Neuronal stem cell (in vitro differentiated cells): ENCODE data around the gene LTC4S.
"Not testable (repeated sequence)": the region's sequence is repeated elsewhere in the genome, so short reads cannot be mapped to it uniquely, and the experiment has no call there.

ENCODE experiments used
- DNase-seq: peaks from one replicate; pipeline ENCODE4 v3.0.0-alpha.2; 2013; ENCODE audit warnings: low spot score
- H2AFZ ChIP-seq: one replicate; pipeline ENCODE4 v1.6.1; 2013; ENCODE audit warnings: mild to moderate bottlenecking, low read length, inconsistent platforms
- H2AK5ac ChIP-seq: 2 replicates; pipeline ENCODE4 v1.6.1; 2013; ENCODE audit warnings: low read depth, mild to moderate bottlenecking, inconsistent platforms, low read length, moderate library complexity, mixed read lengths
- H2BK120ac ChIP-seq: 2 replicates; pipeline ENCODE4 v1.6.1; 2013; ENCODE audit warnings: low read depth, mild to moderate bottlenecking, inconsistent platforms, low read length, moderate library complexity, mixed read lengths
- H2BK12ac ChIP-seq: one replicate; pipeline ENCODE4 v1.6.1; 2013; ENCODE audit warnings: low read length, inconsistent platforms
- H2BK15ac ChIP-seq: 2 replicates; pipeline ENCODE4 v1.6.1; 2013; ENCODE audit warnings: mild to moderate bottlenecking, low read length, inconsistent platforms, mixed read lengths
- H2BK5ac ChIP-seq: one replicate; pipeline ENCODE4 v1.6.1; 2013; ENCODE audit warnings: inconsistent platforms, mild to moderate bottlenecking, low read length, moderate library complexity
- H3K14ac ChIP-seq: one replicate; pipeline ENCODE4 v1.6.1; 2013; ENCODE audit warnings: low read length, inconsistent platforms
- H3K18ac ChIP-seq: 2 replicates; pipeline ENCODE4 v1.6.1; 2013; ENCODE audit warnings: low read length, inconsistent platforms
- H3K23ac ChIP-seq: 2 replicates; pipeline ENCODE4 v1.6.1; 2013; ENCODE audit warnings: low read depth, mild to moderate bottlenecking, mixed read lengths, low read length, inconsistent platforms; ENCODE audit not compliant: poor library complexity
- H3K27ac ChIP-seq: replicated peaks from 3 replicates; pipeline ENCODE4 v1.5.1; 2013; ENCODE audit warnings: low read length, inconsistent platforms
- H3K27me3 ChIP-seq, 3 experiments: 2 replicates each; pipeline ENCODE4 v1.6.1; 2013; ENCODE audit warnings: low read length in 3 of 3, mild to moderate bottlenecking in 2 of 3, inconsistent platforms in 1 of 3, low read depth in 1 of 3, mixed read lengths in 1 of 3, moderate library complexity in 1 of 3; ENCODE audit not compliant: control insufficient read depth in 3 of 3, insufficient read depth in 3 of 3
- H3K36me3 ChIP-seq, 2 donors: replicated peaks in 1 of 2; 2 replicates each; pipeline ENCODE4 v1.6.1; 2013; ENCODE audit warnings: low read length in 2 of 2; ENCODE audit not compliant: control insufficient read depth in 2 of 2, insufficient read depth in 2 of 2
- H3K4ac ChIP-seq: 2 replicates; pipeline ENCODE4 v1.6.1; 2013; ENCODE audit warnings: inconsistent platforms, mild to moderate bottlenecking, low read length, moderate library complexity
- H3K4me1 ChIP-seq, 2 donors: 1 replicate in 1 of 2; 2 replicates in 1 of 2; pipeline ENCODE4 v1.6.1; 2013; ENCODE audit warnings: low read length in 2 of 2, low read depth in 1 of 2; ENCODE audit not compliant: control insufficient read depth in 2 of 2, insufficient read depth in 1 of 2
- H3K4me2 ChIP-seq: one replicate; pipeline ENCODE4 v1.6.1; 2013; ENCODE audit warnings: mild to moderate bottlenecking, low read length, inconsistent platforms; ENCODE audit not compliant: insufficient read depth, poor library complexity, severe bottlenecking
- H3K4me3 ChIP-seq, 2 donors: 2 replicates each; pipeline ENCODE4 v1.5.1; 2013; ENCODE audit warnings: low read length in 2 of 2, mild to moderate bottlenecking in 2 of 2, inconsistent platforms in 1 of 2, moderate library complexity in 1 of 2
- H3K79me1 ChIP-seq: one replicate; pipeline ENCODE4 v1.6.1; 2013; ENCODE audit warnings: low read depth, mild to moderate bottlenecking, inconsistent platforms, low read length, moderate library complexity
- H3K9ac ChIP-seq: one replicate; pipeline ENCODE4 v1.6.1; 2013; ENCODE audit warnings: mild to moderate bottlenecking, low read depth, low read length, inconsistent platforms; ENCODE audit not compliant: poor library complexity
- H3K9me3 ChIP-seq, 2 donors: replicated peaks in 1 of 2; 2 replicates each; pipeline versions ENCODE3 to v1.6.1; 2013; ENCODE audit warnings: low read length in 2 of 2, mild to moderate bottlenecking in 2 of 2, inconsistent platforms in 1 of 2, low read depth in 1 of 2, mixed read lengths in 1 of 2, moderate library complexity in 1 of 2; ENCODE audit not compliant: control insufficient read depth in 2 of 2, insufficient read depth in 1 of 2
- H4K8ac ChIP-seq: one replicate; pipeline ENCODE4 v1.6.1; 2013; ENCODE audit warnings: low read depth, mild to moderate bottlenecking, inconsistent platforms, low read length, moderate library complexity
- H4K91ac ChIP-seq: one replicate; pipeline ENCODE4 v1.6.1; 2013; ENCODE audit warnings: low read length, low read depth, mild to moderate bottlenecking, inconsistent platforms; ENCODE audit not compliant: poor library complexity
- WGBS, 2 donors: extraction: QIAGEN DNeasy Blood & Tissue Kit; methylation state at CpG; one replicate each; pipeline ENCODE4 v1.1.7; 2013; ENCODE audit warnings: missing lambda C conversion rate in 2 of 2, mixed read lengths in 1 of 2; ENCODE audit not compliant: insufficient read length in 2 of 2, insufficient replicate concordance in 1 of 2; ENCODE audit errors: extremely low coverage in 2 of 2; 5-methylcytosine and 5-hydroxymethylcytosine counted together

LTC4S gene

GRCh38 chr5:179834120-179834519, 40.3 kb downstream of the LTC4S start:
- WGBS, 2 donors: no CpG with 5 or more reads among the region's 8 CpGs
- DNase-seq: no peak
- H3K36me3 ChIP-seq: peaks cover 56 to 84% of the 10 kb centered on the region in 2 donors

DNA sequence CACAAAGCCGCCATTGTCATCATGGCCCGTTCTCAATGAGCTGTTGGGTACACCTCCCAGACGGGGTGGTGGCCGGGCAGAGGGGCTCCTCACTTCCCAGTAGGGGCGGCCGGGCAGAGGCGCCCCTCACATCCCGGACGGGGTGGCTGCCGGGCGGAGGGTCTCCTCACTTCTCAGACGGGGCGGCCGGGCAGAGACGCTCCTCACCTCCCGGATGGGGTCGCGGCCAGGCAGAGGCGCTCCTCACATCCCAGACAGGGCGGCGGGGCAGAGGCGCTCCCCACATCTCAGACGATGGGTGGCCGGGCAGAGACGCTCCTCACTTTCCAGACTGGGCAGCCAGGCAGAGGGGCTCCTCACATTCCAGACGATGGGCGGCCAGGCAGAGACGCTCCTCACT, 41.1 kb downstream of the LTC4S start:
- H3K18ac ChIP-seq, H3K4me1 ChIP-seq, H3K27ac ChIP-seq, H2BK12ac ChIP-seq, H2BK15ac ChIP-seq, H2BK120ac ChIP-seq, H4K91ac ChIP-seq, H4K8ac ChIP-seq, H3K79me1 ChIP-seq, DNase-seq, H3K4me2 ChIP-seq, H2AK5ac ChIP-seq, H3K4ac ChIP-seq, H2BK5ac ChIP-seq, H3K14ac ChIP-seq, H2AFZ ChIP-seq, H3K27me3 ChIP-seq, H3K4me3 ChIP-seq, H3K9ac ChIP-seq, H3K9me3 ChIP-seq, H3K23ac ChIP-seq: not testable (repeated sequence)
- WGBS, 2 donors: no CpG with 5 or more reads among the region's 28 CpGs
- H3K36me3 ChIP-seq: peaks cover 58 to 84% of the 10 kb centered on the region in 2 donors

More at GRCh38 chr5:179834120-179834519, 40.3 kb downstream of the LTC4S start:
- Histone ChIP-seq H2BK120ac (no peak overlapping the region), H3K4ac (no peak overlapping the region), H3K9ac (no peak overlapping the region), H3K18ac (no peak overlapping the region), H3K4me1 (no peaks in the 10 kb centered on the region), H2BK12ac (no peak overlapping the region), H3K23ac (no peak overlapping the region), H3K27ac (no peak overlapping the region), H2BK15ac (no peak overlapping the region), H2AK5ac (no peak overlapping the region), H3K79me1 (peaks cover 9% of the 10 kb centered on the region), H3K27me3 (no peaks in the 10 kb centered on the region), H4K8ac (no peak overlapping the region), H2BK5ac (no peak overlapping the region), H2AFZ (no peak overlapping the region), H4K91ac (no peak overlapping the region), H3K14ac (no peak overlapping the region), H3K9me3 (peaks cover 8 to 10% of the 10 kb centered on the region in 2 donors), H3K4me2 (no peak overlapping the region), H3K4me3 (no peak overlapping the region)

- no peak for DNase-seq
- no peak overlapping the region for H2AFZ ChIP-seq
- peaks cover 62 to 83% of the 10 kb centered on the region in 2 donors for H3K36me3 ChIP-seq
- H4K8ac ChIP-seq: no peak overlapping the region
- H3K9me3 ChIP-seq: peaks cover 0 to 7% of the 10 kb centered on the region in 2 donors
- no peak overlapping the region for H3K4ac ChIP-seq
- peaks cover 11% of the 10 kb centered on the region for H3K79me1 ChIP-seq
- no peak overlapping the region for H2BK5ac ChIP-seq
- H3K18ac ChIP-seq: no peak overlapping the region
- no peak overlapping the region for H2AK5ac ChIP-seq
- H3K4me2 ChIP-seq: no peak overlapping the region
- no peak overlapping the region for H2BK15ac ChIP-seq
- H3K9ac ChIP-seq: peak overlapping the region; percentile 1
- H2BK12ac ChIP-seq: no peak overlapping the region
- peak overlapping the region; percentile 49 for H3K23ac ChIP-seq
- H3K27me3 ChIP-seq: no peaks in the 10 kb centered on the region
- H3K14ac ChIP-seq: no peak overlapping the region
- H2BK120ac ChIP-seq: no peak overlapping the region
- no peaks in the 10 kb centered on the region for H3K4me1 ChIP-seq
- no CpG with 5 or more reads among the region's 19 CpGs for WGBS, 2 donors
- H3K27ac ChIP-seq: no peak overlapping the region
- H4K91ac ChIP-seq: no peak overlapping the region
- no peak overlapping the region for H3K4me3 ChIP-seq
Measured at GRCh38 chr5:179836225-179837019, 42.6 kb downstream of the LTC4S start.

- Histone ChIP-seq H3K27me3 (no peaks in the 10 kb centered on the region), H3K14ac (no peak overlapping the region), H2AK5ac (no peak overlapping the region), H3K9me3 (peaks cover 0 to 5% of the 10 kb centered on the region in 2 donors), H4K91ac (no peak overlapping the region), H3K36me3 (peaks cover 63 to 82% of the 10 kb centered on the region in 2 donors), H4K8ac (peak overlapping the region; percentile 45), H3K27ac (no peak overlapping the region), H3K18ac (no peak overlapping the region), H3K23ac (peak overlapping the region; percentile 93), H2BK15ac (no peak overlapping the region), H3K4me3 (peak overlapping the region in 1 of 2 donors; percentile 33), H2BK5ac (no peak overlapping the region), H3K9ac (no peak overlapping the region), H2BK12ac (no peak overlapping the region), H3K4ac (no peak overlapping the region), H2BK120ac (no peak overlapping the region), H3K4me2 (no peak overlapping the region), H3K4me1 (no peaks in the 10 kb centered on the region), H2AFZ (no peak overlapping the region), H3K79me1 (peaks cover 7% of the 10 kb centered on the region)
- WGBS, 2 donors: no CpG with 5 or more reads among the region's 15 CpGs
- no peak for DNase-seq
Measured at GRCh38 chr5:179837076-179838011, 43.6 kb downstream of the LTC4S start.
